Stimulated activated CD4-positive, alpha-beta T cell treated with anti-CD3 and anti-CD28 coated beads, Interleukin-1b, Interleukin-23, amount 100 ng/mL, for 1 hour (primary cell): ENCODE data around the gene BRD3.

Experiments
- DNase-seq, 2 donors: peaks; one replicate each; pipeline ENCODE4 v3.0.0-alpha.2; 2020; ENCODE audit warnings: low read depth in 2 of 2

Gene BRD3

DNA sequence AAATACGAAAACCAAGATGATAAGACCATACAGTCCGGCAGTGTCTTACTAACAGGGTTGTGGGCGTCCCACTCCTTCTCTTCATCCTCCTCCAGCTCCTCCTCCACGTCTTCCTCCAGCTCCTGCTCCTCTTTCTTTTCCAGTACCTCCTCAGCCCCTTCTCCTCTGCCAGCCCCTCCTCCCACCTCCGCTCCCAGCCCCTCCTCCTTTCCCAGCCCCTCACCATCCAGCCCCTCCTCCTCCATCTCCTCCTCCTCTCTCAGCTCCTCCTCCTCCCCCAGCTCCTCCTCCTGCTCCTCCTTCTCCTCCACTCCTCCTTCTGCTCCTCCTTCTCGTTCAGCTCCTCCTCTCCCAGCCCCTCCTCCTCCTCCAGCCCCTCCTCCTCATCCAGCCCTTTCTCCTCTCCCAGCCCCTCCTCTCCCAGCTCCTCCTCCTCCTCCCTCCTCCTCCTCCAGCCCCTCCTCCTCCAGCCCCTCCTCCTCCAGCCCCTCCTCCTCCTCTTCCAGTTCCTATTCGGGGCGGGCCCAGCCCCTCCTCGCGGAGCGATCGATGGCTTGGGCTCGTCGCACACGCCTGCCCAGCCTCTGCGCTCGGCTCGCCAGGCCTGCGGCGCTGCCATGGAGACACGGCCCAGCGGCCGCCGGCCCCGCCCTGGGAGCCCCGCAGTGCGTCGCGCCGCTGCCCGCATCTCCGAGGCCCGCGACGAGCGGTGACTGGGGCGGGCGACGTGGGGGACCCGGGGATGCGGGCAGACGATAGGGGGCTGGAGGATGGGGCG is 42.8 kb downstream of the BRD3 start, which contains the start of gene BRD3OS:
TSS of gene BRD3OS (plus strand) at position 654 of the 778 bp plus-strand sequence. CDS start 1,267 bp downstream, outside the sequence.
- peak; percentile 72 to 86 for DNase-seq

DNA sequence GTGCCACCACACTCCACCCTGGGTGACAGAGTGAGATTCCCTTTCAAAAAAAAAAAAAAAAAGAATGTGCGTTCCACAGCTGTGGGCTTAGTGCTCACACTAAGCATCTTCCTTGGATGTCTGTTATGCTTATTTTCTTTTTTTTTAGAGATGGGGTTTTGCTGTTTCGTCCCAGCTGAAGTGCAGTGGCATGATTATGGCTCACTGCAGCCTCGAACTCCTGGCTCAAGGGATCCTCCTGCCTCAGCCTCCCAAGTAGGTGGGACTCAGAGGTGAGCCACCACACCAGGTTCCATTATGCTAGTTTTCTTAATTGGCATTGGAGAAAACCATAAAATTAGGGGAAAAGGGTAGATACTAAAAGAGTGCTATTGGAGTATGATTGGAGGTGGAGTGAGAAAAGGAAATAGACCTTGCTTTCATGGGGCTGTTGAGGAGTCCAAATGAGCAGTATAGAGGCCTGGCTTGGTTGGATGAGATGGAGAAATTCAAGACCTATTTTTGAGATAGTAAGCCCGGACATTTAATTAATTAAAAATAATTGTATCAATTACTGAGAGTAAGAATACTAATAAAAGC is 43.5 kb downstream of the BRD3 start:
- DNase-seq: no peak

GRCh38 chr9:134014946-134015345 is 52.9 kb downstream of the BRD3 start:
- no peak for DNase-seq

DNA sequence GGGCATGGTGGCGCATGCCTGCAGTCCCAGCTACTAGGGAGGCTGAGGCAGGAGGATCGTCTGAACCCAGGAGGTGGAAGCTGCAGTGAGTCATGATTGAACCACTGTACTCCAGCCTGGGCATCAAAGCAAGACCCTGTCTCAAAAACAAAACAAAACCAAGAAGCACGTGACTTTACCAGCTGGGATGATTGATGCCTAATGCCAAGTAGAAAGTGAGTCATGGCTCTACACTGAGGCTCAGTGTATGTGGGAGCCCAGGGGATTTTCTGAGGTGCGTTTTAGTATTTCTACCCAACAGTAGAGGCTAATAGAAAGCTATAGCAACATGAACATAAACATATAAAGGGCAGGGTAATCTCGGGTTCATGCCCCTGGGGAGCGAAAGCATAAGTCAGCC is 56.4 kb downstream of the BRD3 start:
- no peak for DNase-seq

GRCh38 chr9:134010310-134011173 is 57.3 kb downstream of the BRD3 start:
- no peak for DNase-seq

GRCh38 chr9:134007571-134007970 is 60.3 kb downstream of the BRD3 start:
- no peak for DNase-seq

DNA sequence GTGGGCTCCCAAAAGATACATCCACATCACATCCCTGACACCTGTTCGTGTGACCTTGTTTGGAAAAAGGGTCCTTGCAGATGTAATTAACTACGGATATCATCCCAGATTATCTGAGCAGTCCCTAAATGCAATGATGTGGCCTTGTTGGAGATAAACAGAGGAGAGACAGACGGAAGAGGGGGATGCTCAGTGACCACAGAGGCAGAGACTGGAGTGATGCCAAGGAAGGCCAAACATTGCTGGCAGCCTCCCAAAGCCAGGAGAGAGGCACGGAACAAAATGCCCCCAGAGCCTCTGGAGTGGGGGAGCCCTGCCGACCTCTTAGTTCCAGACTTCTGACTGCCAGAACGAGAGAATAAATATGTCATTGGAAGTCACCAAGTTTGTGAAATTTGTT is 60.7 kb downstream of the BRD3 start:
- DNase-seq: no peak

DNA sequence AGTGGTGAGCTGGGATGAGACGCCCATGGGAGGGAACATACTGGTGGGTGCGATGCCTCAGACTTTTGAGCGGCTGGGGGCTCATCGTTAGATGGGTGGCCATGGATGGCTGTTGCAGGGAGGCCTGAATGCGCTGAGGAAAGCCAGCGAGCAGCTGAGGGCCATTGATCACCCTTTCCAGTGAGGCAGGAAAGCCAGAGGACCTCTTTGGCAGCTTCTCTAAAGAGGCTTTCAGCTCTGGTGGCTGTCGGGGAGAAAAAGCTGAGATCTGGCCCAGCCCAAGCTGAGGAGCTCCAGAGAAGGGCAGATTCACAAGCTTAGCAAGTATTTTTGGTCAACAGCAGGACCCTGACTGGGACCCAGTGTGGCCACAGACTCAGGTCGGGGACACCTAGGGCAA is 62.4 kb downstream of the BRD3 start:
- DNase-seq: no peak

DNA sequence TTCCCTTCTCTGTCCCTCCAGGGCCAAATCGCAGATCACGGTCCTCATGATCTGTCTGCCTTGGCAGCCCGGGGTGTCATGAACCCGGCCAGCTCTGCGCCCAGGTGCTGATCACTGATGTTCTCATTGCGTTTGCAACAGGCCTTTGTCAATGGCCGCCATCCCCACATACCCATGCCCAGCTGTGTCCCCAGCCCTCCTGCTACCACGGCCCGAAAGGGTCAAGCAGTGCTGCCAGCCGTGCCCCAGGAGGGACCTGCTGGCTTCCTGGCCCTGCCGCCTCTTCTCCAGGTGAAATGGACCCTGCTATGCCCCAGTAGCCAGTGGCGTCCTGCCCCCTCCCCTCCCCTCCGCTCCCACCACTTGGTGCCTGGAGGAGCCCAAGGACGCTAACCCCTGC is 62.9 kb downstream of the BRD3 start:
- DNase-seq: no peak

GRCh38 chr9:134004131-134004873 is 63.5 kb downstream of the BRD3 start:
- no peak for DNase-seq

DNA sequence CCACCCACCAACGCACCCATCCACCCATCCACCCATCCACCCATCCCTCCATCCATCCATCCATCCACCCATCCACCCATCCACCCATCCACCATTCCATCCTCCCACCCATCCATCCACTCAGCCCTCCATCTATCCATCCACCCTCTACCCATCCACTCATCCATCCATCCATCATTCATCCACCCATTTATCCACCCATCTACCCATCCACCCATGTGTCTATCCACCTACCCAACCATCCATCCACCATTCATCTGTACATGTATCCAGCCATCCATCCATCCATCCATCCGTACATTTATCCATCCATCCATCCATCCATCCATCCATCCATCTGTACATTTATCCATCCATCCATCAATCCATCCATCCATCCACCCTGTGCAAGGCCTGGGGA is 64.6 kb downstream of the BRD3 start:
- no peak for DNase-seq

- DNase-seq: no peak
These were observed 65.0 kb downstream of the BRD3 start for GRCh38 chr9:134002796-134003195.

GRCh38 chr9:133999851-134000265 is 68.0 kb downstream of the BRD3 start:
- DNase-seq: no peak

DNA sequence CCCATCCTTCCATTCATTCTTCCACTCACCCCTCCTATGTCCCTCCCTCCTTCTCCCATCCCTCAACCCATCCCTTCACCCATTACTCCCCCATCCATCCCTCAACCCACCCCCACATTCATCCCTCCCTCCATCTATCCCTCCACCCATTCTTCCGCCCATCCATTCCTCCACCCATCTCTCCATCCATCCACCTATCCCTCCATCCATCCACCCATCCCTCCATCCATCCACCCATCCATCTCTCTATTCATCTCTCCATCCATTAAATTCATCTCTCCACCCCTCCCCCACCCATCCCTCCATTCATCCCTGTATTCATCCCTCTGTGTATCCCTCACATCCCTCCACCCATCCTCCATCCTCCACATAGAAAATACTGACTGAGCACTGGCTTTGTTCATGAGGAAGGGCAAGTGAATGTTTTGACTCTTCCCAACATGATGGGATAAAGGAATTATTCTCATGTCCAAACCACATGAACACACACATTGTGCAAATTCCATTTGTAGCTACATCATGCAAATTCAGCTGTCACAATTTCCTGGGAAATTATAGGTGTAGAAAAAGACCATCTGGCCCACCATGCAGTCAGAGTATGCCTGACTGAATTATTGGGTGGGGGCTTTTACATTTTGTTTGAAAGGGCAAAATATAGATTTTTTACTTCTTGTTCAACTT is 68.8 kb downstream of the BRD3 start:
- DNase-seq: no peak

DNA sequence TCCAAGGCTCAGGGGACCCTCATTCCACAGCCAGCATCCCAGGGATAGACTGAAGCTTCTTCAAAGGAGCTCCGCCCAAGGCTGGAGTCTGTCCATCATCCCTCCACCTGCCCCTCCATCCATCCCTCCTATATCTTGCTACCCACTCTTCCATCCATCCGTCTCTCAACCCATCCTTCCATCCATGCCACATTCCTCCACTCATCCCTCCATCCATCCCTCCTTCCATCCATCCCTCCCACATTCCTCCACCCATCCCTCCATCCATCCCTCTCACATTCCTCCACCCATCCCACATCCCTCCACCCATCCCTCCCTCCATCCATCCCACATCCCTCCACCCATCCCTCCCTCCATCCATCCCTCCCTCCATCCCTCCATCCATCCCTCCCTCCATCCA is 70.2 kb downstream of the BRD3 start:
- no peak for DNase-seq

- DNase-seq: no peak
These were observed 71.0 kb downstream of the BRD3 start for GRCh38 chr9:133996531-133997520.

GRCh38 chr9:133995012-133995896 is 72.6 kb downstream of the BRD3 start:
- DNase-seq: no peak

DNA sequence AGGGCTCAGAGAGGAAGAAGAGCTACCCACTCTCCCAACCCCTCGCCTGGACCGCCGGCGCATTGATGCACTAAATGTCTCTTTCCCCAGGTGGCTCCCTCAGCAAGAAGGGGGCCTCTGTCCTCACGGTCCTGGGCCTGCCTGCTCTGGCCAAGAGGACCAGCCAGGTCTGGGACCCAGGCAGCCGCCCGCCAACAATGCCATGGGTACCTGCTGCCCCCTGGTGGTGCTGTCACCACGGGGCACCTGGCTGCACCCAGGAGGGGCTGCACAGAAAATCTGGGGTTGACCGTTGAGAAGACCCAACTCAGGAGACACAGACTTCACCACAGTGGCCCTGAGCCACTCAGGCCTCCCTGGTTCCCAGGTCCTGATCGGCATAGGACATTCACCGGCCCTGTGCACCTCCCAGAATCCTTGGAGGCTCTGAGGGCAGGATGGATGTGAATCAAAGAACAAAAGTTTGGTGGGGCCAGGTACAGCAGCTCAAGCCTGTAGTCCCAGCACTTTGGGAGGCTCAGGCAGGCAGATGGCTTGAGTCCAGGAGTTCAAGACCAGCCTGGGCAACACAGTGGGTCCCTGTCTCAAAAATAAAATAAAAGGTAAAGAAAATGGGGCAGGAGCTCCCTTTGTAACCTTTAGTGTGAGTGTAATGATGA is 73.3 kb downstream of the BRD3 start:
- DNase-seq: peak; percentile 41 to 76
